Lung (tissue), 12 donors: ENCODE results near the gene IPPK. TPM values are rescaled to one million over a fixed set of nuclear protein-coding genes. Genes with fewer than 3 reads are reported as not detected.

Source experiments
- ATAC-seq: fragments of 200-7000 bp; cut with Tn5 transposase; one replicate; pipeline ENCODE4 v1.9.1; 2020; ENCODE audit warnings: moderate number of reproducible peaks; ENCODE audit not compliant: insufficient read depth, low FRiP score
- DNase-seq, 3 donors: peaks; one replicate each; pipeline ENCODE4 v3.0.0-alpha.2; 2013 to 2017
- H3K27ac ChIP-seq, 2 donors: one replicate each; pipeline ENCODE4 v1.5.1; 2013; ENCODE audit warnings: mild to moderate bottlenecking in 2 of 2, moderate library complexity in 2 of 2, control low read depth in 1 of 2, inconsistent platforms in 1 of 2, low read depth in 1 of 2, low read length in 1 of 2
- H3K27me3 ChIP-seq, 3 donors: one replicate each; pipeline ENCODE4 v1.5.1; 2013; ENCODE audit warnings: low read length in 2 of 3; ENCODE audit not compliant: control insufficient read depth in 3 of 3, insufficient read depth in 3 of 3
- H3K36me3 ChIP-seq, 4 donors: one replicate each; pipeline ENCODE4 v1.5.1; 2013; ENCODE audit warnings: low read length in 4 of 4, mild to moderate bottlenecking in 1 of 4, moderate library complexity in 1 of 4; ENCODE audit not compliant: control insufficient read depth in 4 of 4, insufficient read depth in 4 of 4
- H3K4me1 ChIP-seq, 5 donors: one replicate each; pipeline ENCODE4 v1.5.1; 2013; ENCODE audit warnings: low read length in 5 of 5, mild to moderate bottlenecking in 2 of 5, moderate library complexity in 1 of 5; ENCODE audit not compliant: control insufficient read depth in 5 of 5, insufficient read depth in 5 of 5
- H3K4me3 ChIP-seq: one replicate; pipeline ENCODE4 v1.5.1; 2013; ENCODE audit warnings: mild to moderate bottlenecking, control low read depth, moderate library complexity
- H3K9ac ChIP-seq, 2 donors: one replicate each; pipeline ENCODE4 v1.5.1; 2013; ENCODE audit warnings: low read length in 2 of 2, control low read depth in 1 of 2; ENCODE audit not compliant: insufficient read depth in 1 of 2
- H3K9me3 ChIP-seq, 4 donors: one replicate each; pipeline ENCODE4 v1.5.1; 2013; ENCODE audit warnings: low read length in 3 of 4, mild to moderate bottlenecking in 1 of 4, moderate library complexity in 1 of 4; ENCODE audit not compliant: control insufficient read depth in 4 of 4, insufficient read depth in 3 of 4
- WGBS, 2 donors: extraction: QIAGEN DNeasy Blood & Tissue Kit; methylation state at CpG; one replicate each; pipeline ENCODE4 v1.1.7; 2013; 5-methylcytosine and 5-hydroxymethylcytosine counted together
- polyA plus RNA-seq, 2 donors: library from polyadenylated mRNA; stranded (reverse); fragments of 200-250 nt; gene quantifications; one replicate each; pipeline ENCODE4 v1.2.1, GENCODE V29; 2013
- total RNA-seq, 2 donors: library from RNA; depleted of rRNA in 1 of 2; stranded (reverse); fragments of >200 nt in 1 of 2; gene quantifications; one replicate each; pipeline ENCODE4 v1.2.1, GENCODE V29; 2014 to 2021
- TF ChIP-seq, protein P1 (sequence below): IDR thresholded peaks from 2 replicates; pipeline ENCODE4 v1.5.1; 2012; ENCODE audit warnings: mild to moderate bottlenecking; ENCODE audit errors: control extremely low read depth, extremely low read depth
- donor health status: control.
- donor health status: control.
- donor health status: Bipolar disorder and iron deficiency.
- donor health status: healthy.
- donor health status: DM: yes; HTN: yes; CAD: no.

The IPPK gene
- total and polyA plus RNA-seq, 4 donors, result 6.0 to 9.6 (median 6.8) TPM

DNA sequence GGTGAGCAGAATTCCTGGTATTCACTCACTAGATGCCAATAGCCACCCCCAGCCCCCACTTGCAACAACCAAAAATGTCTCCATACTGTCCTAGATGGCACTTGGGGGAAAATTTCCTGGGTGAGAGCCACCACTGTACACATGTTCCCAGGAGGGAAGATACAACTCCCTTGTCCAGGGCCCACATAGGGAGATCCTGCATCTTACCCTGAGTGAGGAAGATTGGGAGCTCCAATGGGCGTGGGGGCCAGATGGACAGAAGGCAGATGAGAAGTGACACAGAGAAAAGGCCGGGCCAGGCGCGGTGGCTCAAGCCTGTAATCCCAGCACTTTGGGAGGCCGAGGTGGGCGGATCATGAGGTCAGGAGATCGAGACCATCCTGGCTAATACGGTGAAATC lies 12.3 kb upstream of the IPPK start:
- no peak overlapping the region for H3K27ac ChIP-seq
- H3K4me3 ChIP-seq, result no peak overlapping the region
- 91 to 94% methylated on average over 8 of the region's 8 CpGs for WGBS, 2 donors
- H3K27me3 ChIP-seq, result no peaks in the 10 kb centered on the region
- TF ChIP-seq, protein P1, sequence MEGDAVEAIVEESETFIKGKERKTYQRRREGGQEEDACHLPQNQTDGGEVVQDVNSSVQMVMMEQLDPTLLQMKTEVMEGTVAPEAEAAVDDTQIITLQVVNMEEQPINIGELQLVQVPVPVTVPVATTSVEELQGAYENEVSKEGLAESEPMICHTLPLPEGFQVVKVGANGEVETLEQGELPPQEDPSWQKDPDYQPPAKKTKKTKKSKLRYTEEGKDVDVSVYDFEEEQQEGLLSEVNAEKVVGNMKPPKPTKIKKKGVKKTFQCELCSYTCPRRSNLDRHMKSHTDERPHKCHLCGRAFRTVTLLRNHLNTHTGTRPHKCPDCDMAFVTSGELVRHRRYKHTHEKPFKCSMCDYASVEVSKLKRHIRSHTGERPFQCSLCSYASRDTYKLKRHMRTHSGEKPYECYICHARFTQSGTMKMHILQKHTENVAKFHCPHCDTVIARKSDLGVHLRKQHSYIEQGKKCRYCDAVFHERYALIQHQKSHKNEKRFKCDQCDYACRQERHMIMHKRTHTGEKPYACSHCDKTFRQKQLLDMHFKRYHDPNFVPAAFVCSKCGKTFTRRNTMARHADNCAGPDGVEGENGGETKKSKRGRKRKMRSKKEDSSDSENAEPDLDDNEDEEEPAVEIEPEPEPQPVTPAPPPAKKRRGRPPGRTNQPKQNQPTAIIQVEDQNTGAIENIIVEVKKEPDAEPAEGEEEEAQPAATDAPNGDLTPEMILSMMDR, result no peak
- ATAC-seq (no peak), DNase-seq (no peak)
- no peaks in the 10 kb centered on the region for H3K36me3 ChIP-seq
- no peaks in the 10 kb centered on the region for H3K4me1 ChIP-seq
- H3K9me3 ChIP-seq, result peaks cover 0 to 3% (median 0%) of the 10 kb centered on the region in 4 donors
- no peak overlapping the region for H3K9ac ChIP-seq

DNA sequence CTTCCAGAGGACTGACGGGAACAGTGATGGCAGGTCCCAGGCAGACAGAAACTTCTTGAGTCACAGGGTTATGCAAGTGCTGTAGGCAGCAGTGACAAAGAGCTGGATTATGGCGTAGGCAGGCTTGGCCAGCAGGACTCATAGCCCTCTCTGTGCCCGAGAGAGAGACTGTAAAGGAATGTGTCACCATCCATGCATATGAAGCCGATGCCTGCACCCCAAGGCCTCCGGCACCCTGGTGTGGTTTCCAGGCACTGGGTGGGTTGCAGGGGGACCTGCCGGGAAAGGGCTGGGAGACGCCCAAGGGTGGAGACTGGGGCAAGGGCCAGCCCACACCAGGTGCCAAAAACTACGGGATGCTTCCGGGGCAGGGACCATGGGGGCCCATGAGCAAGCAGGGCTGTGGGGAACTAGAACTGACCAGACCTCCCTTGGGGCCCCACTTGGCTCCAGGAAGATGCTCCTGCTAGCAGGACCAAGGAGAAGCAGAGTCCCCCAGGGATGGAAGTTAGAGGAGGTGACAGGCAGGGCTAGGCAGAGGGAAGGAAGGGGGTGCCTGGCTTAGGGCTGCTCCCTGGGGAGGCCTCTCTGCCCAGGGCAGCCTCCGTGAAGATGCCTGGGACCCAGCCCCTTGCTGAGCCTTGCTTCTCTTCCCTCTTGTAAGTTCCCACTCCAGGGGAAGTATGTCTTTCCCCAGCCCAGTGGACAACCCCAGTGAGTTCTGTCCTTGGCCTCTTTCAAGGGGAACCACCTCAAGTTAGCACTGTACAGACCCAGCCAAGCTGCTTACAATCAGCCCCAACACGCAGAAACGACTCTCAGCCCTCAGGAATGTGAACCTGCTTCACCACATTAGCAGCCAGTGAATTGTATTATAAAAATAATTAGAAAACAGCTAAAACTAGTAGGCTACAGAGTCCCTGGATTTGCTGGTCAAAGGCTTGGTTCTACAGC lies 10.5 kb upstream of the IPPK start:
- Histone ChIP-seq H3K27ac (no peak overlapping the region), H3K9ac (no peak overlapping the region), H3K36me3 (no peaks in the 10 kb centered on the region), H3K9me3 (no peaks in the 10 kb centered on the region), H3K4me1 (no peaks in the 10 kb centered on the region), H3K27me3 (no peaks in the 10 kb centered on the region), H3K4me3 (no peak overlapping the region)
- TF ChIP-seq, protein P1, result no peak
- DNase-seq, result peak in 1 of 3 donors; percentile 13
- ATAC-seq, result no peak
- 84 to 91% methylated on average over 12 of the region's 12 CpGs for WGBS, 2 donors

- ATAC-seq (no peak), DNase-seq (no peak)
- no peak overlapping the region for H3K27ac ChIP-seq
- H3K27me3 ChIP-seq, result no peaks in the 10 kb centered on the region
- H3K9me3 ChIP-seq, result no peaks in the 10 kb centered on the region
- 89 to 95% methylated on average over 14 of the region's 14 CpGs for WGBS, 2 donors
- TF ChIP-seq, protein P1, result no peak
- no peak overlapping the region for H3K9ac ChIP-seq
- no peaks in the 10 kb centered on the region for H3K4me1 ChIP-seq
- no peak overlapping the region for H3K4me3 ChIP-seq
- H3K36me3 ChIP-seq, result no peaks in the 10 kb centered on the region
These were observed 9.7 kb upstream of the IPPK start for GRCh38 chr9:92679413-92680165.
